ENCODE results near the gene IL27RA. TPM values are rescaled to one million over a fixed set of nuclear protein-coding genes. Genes with fewer than 3 reads are reported as not detected.

IL27RA gene
- total and polyA plus RNA-seq, 12 donors: 1.2 to 5.2 (median 3.7) TPM

DNA sequence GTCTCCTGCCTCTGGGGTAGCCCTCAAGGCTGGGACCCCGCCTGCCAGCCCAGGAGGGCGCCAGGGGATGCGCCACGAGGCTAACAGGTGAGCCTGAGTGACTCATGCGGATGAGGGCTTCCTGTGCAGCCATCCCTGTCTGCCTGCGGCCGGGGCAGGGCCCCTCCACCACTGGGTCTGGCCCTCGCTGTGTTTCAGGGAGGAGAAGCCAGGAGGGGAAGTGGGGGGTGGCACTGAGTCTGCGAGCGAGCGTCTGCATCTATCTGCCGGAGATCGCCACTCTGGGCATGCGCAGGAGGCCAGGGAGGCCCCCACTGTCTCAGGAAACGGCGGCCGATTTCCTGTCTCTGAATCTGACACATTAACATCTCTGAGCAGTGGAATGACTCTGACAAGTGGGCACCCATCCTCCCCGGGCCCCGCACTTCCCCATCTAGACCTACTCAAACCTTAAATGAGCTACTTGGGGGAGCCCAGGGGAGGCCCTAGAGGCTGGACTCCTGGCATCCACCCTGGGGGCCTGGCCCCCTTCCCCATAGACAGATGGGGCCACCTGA lies 45.1 kb upstream of the IL27RA start:
- Histone ChIP-seq H3K9me3 (replicated peaks in 1 of 3) (no peaks in the 10 kb centered on the region), H3K4me1 (replicated peaks in 1 of 2) (peaks cover 12 to 20% of the 10 kb centered on the region in 2 donors), H3K4me3 (no peak overlapping the region), H3K27me3 (no peaks in the 10 kb centered on the region), H3K36me3 (replicated peaks in 1 of 2) (no peaks in the 10 kb centered on the region), H3K27ac (peak overlapping the region; percentile 62 to 86 (median 70))
- DNase-seq: peak; percentile 77 to 94 (median 85)
- TF ChIP-seq CTCF (IDR thresholded peaks at IDR 0.05): no peak
- TF ChIP-seq POLR2A (IDR thresholded peaks at IDR 0.05): no peak
- WGBS, 4 donors: 48 to 69% (median 65%) methylated on average over 1 to 19 of the region's 19 CpGs
- intact Hi-C loops (cut with DNase I): no loop called here

DNA sequence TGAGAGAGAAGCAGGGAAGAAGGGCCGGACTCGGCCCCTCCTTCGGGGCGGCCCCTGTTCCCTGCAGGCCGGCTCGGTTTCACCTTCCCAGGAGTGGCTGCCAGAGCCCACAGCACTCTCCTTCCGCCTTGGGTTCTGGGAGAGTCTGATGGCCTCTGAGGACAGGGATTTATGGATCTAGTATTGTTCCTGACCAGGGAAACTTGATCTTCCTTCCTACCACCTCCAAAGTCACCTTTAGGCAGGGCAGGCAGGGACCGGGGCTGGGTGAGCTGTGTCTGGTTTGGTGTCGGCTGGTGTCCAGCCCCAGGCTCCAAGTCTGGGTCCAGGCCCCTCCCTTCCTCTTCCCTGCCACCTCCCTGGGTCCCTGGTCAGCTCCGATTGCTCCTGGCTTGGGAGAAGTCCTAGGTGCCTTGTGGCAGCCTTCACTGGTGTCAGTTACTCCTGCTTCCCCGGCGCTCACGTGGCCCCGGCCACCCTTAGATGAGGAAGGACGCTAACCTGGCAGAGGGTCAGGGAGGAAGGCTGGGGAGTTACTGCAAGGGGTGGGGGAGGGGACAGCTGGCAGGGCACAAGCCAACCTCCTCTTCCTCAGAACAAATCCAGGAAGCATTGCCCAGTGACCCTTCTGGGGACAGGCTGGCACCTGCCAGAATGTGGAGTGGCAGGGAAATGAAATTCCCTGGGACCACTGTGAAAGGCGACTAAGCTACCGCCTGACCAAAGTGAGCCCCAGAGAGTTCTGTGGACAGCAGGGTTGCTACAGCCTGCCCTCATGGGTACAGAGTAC lies 44.3 kb upstream of the IL27RA start:
- intact Hi-C loops (cut with DNase I): no loop called here
- peak overlapping the region; percentile 0 to 86 (median 70) for H3K27ac ChIP-seq
- H3K4me1 ChIP-seq (replicated peaks in 1 of 2): peaks cover 12 to 20% of the 10 kb centered on the region in 2 donors
- H3K36me3 ChIP-seq (replicated peaks in 1 of 2): peaks cover 0 to 2% of the 10 kb centered on the region in 2 donors
- peak in 6 of 7 donors; percentile 52 to 71 (median 66) for DNase-seq
- H3K9me3 ChIP-seq (replicated peaks in 1 of 3): no peaks in the 10 kb centered on the region
- no peak overlapping the region for H3K4me3 ChIP-seq
- WGBS, 4 donors: 37 to 49% (median 41%) methylated on average over 13 to 17 of the region's 17 CpGs
- H3K27me3 ChIP-seq: no peaks in the 10 kb centered on the region
- TF ChIP-seq CTCF (IDR thresholded peaks at IDR 0.05): no peak
- TF ChIP-seq POLR2A (IDR thresholded peaks at IDR 0.05): no peak

DNA sequence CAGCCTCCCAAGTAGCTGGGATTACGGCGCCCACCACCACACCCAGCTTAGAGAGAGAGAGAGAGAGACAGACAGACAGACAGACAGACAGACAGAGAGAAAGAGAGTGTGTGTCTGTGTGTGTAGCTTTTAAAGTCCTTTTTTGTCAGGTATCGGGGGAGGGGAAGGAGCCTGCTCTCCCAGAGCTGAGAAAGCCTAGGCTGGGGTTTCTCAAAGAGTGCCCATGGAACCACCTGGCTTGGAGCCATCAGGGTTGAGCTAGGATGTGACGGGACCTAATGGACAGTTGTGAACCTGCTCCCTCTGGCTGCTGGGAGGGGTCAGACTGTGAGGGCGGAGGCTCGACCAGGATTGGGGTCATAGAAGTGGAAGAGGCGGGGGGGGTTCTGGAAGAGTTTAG lies 42.1 kb upstream of the IL27RA start:
- 87 to 93% (median 92%) methylated on average over 7 of the region's 7 CpGs for WGBS, 4 donors
- Histone ChIP-seq H3K4me3 (no peak overlapping the region), H3K27me3 (no peaks in the 10 kb centered on the region), H3K9me3 (replicated peaks in 1 of 3) (no peaks in the 10 kb centered on the region), H3K4me1 (replicated peaks in 1 of 2) (peaks cover 12 to 20% of the 10 kb centered on the region in 2 donors), H3K36me3 (replicated peaks in 1 of 2) (peaks cover 0 to 12% of the 10 kb centered on the region in 2 donors), H3K27ac (no peak overlapping the region)
- intact Hi-C loops (cut with DNase I): no loop called here
- DNase-seq: no peak
- TF ChIP-seq CTCF (IDR thresholded peaks at IDR 0.05) (no peak), POLR2A (IDR thresholded peaks at IDR 0.05) (no peak)

- intact Hi-C loops (cut with DNase I): no loop called here
Measured at GRCh38 chr19:13990085-13990484, 41.5 kb upstream of the IL27RA start.

More at GRCh38 chr19:13990085-13990484, 41.5 kb upstream of the IL27RA start:
- H3K27me3 ChIP-seq: no peaks in the 10 kb centered on the region
- TF ChIP-seq CTCF (IDR thresholded peaks at IDR 0.05): no peak
- no peak for TF ChIP-seq POLR2A (IDR thresholded peaks at IDR 0.05)
- H3K9me3 ChIP-seq (replicated peaks in 1 of 3): no peaks in the 10 kb centered on the region
- no peak overlapping the region for H3K27ac ChIP-seq
- H3K4me3 ChIP-seq: no peak overlapping the region
- WGBS, 4 donors: 88 to 93% (median 90%) methylated on average over 8 of the region's 8 CpGs
- DNase-seq: no peak
- H3K4me1 ChIP-seq (replicated peaks in 1 of 2): peaks cover 12 to 20% of the 10 kb centered on the region in 2 donors
- peaks cover 0 to 12% of the 10 kb centered on the region in 2 donors for H3K36me3 ChIP-seq (replicated peaks in 1 of 2)

All from adrenal gland (tissue), 12 donors.